ENCODE measurements around the gene ICE2.

The ICE2 gene

GRCh38 chr15:60370105-60370868, 108.7 kb downstream of the ICE2 start:
- no peak overlapping the region for H3K27ac ChIP-seq (ENCODE audit: low read depth, low read length)
- no peaks in the 10 kb centered on the region for H3F3A ChIP-seq (ENCODE audit: insufficient read depth)
- H3K36me3 ChIP-seq (ENCODE audit: low read length) = no peaks in the 10 kb centered on the region
- H3K4me2 ChIP-seq (ENCODE audit: low read depth, low read length, poor library complexity, severe bottlenecking) = no peak overlapping the region
- H3K4me3 ChIP-seq (ENCODE audit: insufficient read depth, low read length, poor library complexity, severe bottlenecking) = no peak overlapping the region
- no peaks in the 10 kb centered on the region for H3K27me3 ChIP-seq (ENCODE audit: low read length)
- no peaks in the 10 kb centered on the region for H3K9me2 ChIP-seq (replicated peaks; ENCODE audit: insufficient read depth, low read length)
- no peaks in the 10 kb centered on the region for H3K9me3 ChIP-seq (ENCODE audit: insufficient read depth, low read length)
- no peaks in the 10 kb centered on the region for H3K79me2 ChIP-seq (ENCODE audit: insufficient read depth, low read length)
- H3K9ac ChIP-seq (ENCODE audit: low read length) = no peak overlapping the region
- no peaks in the 10 kb centered on the region for H4K20me1 ChIP-seq (ENCODE audit: low read depth, low read length)
- no peak for TF ChIP-seq EZH2phosphoT487 (conservative IDR thresholded peaks at IDR 0.05; ENCODE audit: low read length)
- TF ChIP-seq CTCF (IDR thresholded peaks at IDR 0.05; ENCODE audit: insufficient read depth, low read length, poor library complexity, severe bottlenecking) = no peak
- no peak overlapping the region for H2AFZ ChIP-seq (ENCODE audit: low read depth, low read length, severe bottlenecking)

GRCh38 chr15:60369696-60370095, 109.2 kb downstream of the ICE2 start:
- H3K27me3 ChIP-seq (ENCODE audit: low read length) = no peaks in the 10 kb centered on the region
- no peak for TF ChIP-seq CTCF (IDR thresholded peaks at IDR 0.05; ENCODE audit: insufficient read depth, low read length, poor library complexity, severe bottlenecking)
- no peak for TF ChIP-seq EZH2phosphoT487 (conservative IDR thresholded peaks at IDR 0.05; ENCODE audit: low read length)
- H3K79me2 ChIP-seq (ENCODE audit: insufficient read depth, low read length) = no peaks in the 10 kb centered on the region
- no peak overlapping the region for H3K4me2 ChIP-seq (ENCODE audit: low read depth, low read length, poor library complexity, severe bottlenecking)
- H3K27ac ChIP-seq (ENCODE audit: low read depth, low read length) = no peak overlapping the region
- H3K9me2 ChIP-seq (replicated peaks; ENCODE audit: insufficient read depth, low read length) = no peaks in the 10 kb centered on the region
- no peaks in the 10 kb centered on the region for H3K9me3 ChIP-seq (ENCODE audit: insufficient read depth, low read length)
- no peak overlapping the region for H3K4me3 ChIP-seq (ENCODE audit: insufficient read depth, low read length, poor library complexity, severe bottlenecking)
- no peaks in the 10 kb centered on the region for H3F3A ChIP-seq (ENCODE audit: insufficient read depth)
- H2AFZ ChIP-seq (ENCODE audit: low read depth, low read length, severe bottlenecking) = no peak overlapping the region
- no peak overlapping the region for H3K9ac ChIP-seq (ENCODE audit: low read length)
- no peaks in the 10 kb centered on the region for H3K36me3 ChIP-seq (ENCODE audit: low read length)
- H4K20me1 ChIP-seq (ENCODE audit: low read depth, low read length) = no peaks in the 10 kb centered on the region

All from SU-DHL-6 (cell line).